WTC11 (cell line): ENCODE measurements around the gene PLEKHM3.
A peak's percentile ranks its signal among the peaks of the same experiment; 100 is the strongest.

ENCODE experiments used
- RORB ChIP-seq: fragments of 250-450 bp; sonication (Bioruptor Pico); IDR thresholded peaks from 2 replicates; pipeline ENCODE4 v1.9.0; 2021; ENCODE audit warnings: mild to moderate bottlenecking
- SMAD3 ChIP-seq: sonication (generic); formaldehyde crosslinking; IDR thresholded peaks from 2 replicates; pipeline ENCODE4 v1.8.0; 2022; ENCODE audit warnings: missing genetic modification reagents, mild to moderate bottlenecking, borderline replicate concordance
- TCF7 ChIP-seq: sonication (generic); formaldehyde crosslinking; IDR thresholded peaks from 2 replicates; pipeline ENCODE4 v1.8.0; 2022; ENCODE audit warnings: mild to moderate bottlenecking, low read depth, missing genetic modification reagents, moderate library complexity
- ZNF121 ChIP-seq: sonication (generic); formaldehyde crosslinking; IDR thresholded peaks from 2 replicates; pipeline ENCODE4 v1.8.0; 2023; ENCODE audit warnings: missing genetic modification reagents
- TF ChIP-seq, protein P1 (sequence below): sonication (generic); formaldehyde crosslinking; IDR thresholded peaks from 2 replicates; pipeline ENCODE4 v1.8.1; 2023; ENCODE audit warnings: mild to moderate bottlenecking, missing genetic modification reagents, moderate library complexity
- TF ChIP-seq, protein P2 (sequence below): sonication (generic); formaldehyde crosslinking; IDR thresholded peaks from 2 replicates; pipeline ENCODE4 v1.8.0; 2022; ENCODE audit warnings: mild to moderate bottlenecking, missing genetic modification reagents
- TF ChIP-seq, protein P3 (sequence below): sonication (generic); formaldehyde crosslinking; IDR thresholded peaks from 2 replicates; pipeline ENCODE4 v1.8.1; 2022; ENCODE audit warnings: low read depth, mild to moderate bottlenecking, moderate library complexity, missing genetic modification reagents, borderline replicate concordance
- TF ChIP-seq, protein P4 (sequence below): fragments of 200-600 bp; IDR thresholded peaks from 2 replicates; pipeline ENCODE4 v1.8.0; 2022; ENCODE audit warnings: antibody characterized with exemption
- TF ChIP-seq, protein P5 (sequence below): sonication (generic); formaldehyde crosslinking; IDR thresholded peaks from 2 replicates; pipeline ENCODE4 v1.8.1; 2022; ENCODE audit warnings: missing genetic modification reagents, borderline replicate concordance
- TF ChIP-seq, protein P6 (sequence below): sonication (generic); formaldehyde crosslinking; IDR thresholded peaks from 2 replicates; pipeline ENCODE4 v1.8.1; 2022; ENCODE audit warnings: low read depth, missing genetic modification reagents, borderline replicate concordance

DNA sequence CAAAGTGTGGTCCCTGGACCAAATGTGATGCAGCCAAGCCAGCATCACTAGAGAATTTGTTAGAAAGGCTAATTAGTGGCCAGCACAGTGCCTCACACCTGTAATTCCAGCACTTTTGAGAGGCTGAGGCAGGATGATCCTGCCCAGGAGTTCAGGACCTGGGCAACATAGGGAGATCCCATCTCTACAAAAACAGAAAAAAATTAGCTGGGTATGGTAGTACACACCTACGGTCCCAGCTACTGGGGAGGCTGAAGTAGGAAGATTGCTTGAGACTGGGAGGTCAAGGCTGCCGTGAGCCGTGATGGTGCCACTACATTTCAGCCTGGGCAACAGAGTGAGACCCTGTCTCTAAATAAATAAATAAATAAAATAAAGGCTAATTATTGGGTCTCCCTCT lies 185.8 kb downstream of the PLEKHM3 start:
- TF ChIP-seq, protein P1, sequence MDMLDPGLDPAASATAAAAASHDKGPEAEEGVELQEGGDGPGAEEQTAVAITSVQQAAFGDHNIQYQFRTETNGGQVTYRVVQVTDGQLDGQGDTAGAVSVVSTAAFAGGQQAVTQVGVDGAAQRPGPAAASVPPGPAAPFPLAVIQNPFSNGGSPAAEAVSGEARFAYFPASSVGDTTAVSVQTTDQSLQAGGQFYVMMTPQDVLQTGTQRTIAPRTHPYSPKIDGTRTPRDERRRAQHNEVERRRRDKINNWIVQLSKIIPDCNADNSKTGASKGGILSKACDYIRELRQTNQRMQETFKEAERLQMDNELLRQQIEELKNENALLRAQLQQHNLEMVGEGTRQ (CRISPR knock-in tag), result no peak
- TF ChIP-seq, protein P2, sequence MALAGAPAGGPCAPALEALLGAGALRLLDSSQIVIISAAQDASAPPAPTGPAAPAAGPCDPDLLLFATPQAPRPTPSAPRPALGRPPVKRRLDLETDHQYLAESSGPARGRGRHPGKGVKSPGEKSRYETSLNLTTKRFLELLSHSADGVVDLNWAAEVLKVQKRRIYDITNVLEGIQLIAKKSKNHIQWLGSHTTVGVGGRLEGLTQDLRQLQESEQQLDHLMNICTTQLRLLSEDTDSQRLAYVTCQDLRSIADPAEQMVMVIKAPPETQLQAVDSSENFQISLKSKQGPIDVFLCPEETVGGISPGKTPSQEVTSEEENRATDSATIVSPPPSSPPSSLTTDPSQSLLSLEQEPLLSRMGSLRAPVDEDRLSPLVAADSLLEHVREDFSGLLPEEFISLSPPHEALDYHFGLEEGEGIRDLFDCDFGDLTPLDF (CRISPR knock-in tag), result no peak
- TF ChIP-seq ZNF121 (CRISPR knock-in tag) (peak; percentile 96), SMAD3 (CRISPR knock-in tag) (no peak), RORB (CRISPR knock-in tag) (no peak), TCF7 (CRISPR knock-in tag) (no peak)
- TF ChIP-seq, protein P3, sequence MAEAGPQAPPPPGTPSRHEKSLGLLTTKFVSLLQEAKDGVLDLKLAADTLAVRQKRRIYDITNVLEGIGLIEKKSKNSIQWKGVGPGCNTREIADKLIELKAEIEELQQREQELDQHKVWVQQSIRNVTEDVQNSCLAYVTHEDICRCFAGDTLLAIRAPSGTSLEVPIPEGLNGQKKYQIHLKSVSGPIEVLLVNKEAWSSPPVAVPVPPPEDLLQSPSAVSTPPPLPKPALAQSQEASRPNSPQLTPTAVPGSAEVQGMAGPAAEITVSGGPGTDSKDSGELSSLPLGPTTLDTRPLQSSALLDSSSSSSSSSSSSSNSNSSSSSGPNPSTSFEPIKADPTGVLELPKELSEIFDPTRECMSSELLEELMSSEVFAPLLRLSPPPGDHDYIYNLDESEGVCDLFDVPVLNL (CRISPR knock-in tag), result no peak
- TF ChIP-seq, protein P4, sequence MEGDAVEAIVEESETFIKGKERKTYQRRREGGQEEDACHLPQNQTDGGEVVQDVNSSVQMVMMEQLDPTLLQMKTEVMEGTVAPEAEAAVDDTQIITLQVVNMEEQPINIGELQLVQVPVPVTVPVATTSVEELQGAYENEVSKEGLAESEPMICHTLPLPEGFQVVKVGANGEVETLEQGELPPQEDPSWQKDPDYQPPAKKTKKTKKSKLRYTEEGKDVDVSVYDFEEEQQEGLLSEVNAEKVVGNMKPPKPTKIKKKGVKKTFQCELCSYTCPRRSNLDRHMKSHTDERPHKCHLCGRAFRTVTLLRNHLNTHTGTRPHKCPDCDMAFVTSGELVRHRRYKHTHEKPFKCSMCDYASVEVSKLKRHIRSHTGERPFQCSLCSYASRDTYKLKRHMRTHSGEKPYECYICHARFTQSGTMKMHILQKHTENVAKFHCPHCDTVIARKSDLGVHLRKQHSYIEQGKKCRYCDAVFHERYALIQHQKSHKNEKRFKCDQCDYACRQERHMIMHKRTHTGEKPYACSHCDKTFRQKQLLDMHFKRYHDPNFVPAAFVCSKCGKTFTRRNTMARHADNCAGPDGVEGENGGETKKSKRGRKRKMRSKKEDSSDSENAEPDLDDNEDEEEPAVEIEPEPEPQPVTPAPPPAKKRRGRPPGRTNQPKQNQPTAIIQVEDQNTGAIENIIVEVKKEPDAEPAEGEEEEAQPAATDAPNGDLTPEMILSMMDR, result no peak
- TF ChIP-seq, protein P5, sequence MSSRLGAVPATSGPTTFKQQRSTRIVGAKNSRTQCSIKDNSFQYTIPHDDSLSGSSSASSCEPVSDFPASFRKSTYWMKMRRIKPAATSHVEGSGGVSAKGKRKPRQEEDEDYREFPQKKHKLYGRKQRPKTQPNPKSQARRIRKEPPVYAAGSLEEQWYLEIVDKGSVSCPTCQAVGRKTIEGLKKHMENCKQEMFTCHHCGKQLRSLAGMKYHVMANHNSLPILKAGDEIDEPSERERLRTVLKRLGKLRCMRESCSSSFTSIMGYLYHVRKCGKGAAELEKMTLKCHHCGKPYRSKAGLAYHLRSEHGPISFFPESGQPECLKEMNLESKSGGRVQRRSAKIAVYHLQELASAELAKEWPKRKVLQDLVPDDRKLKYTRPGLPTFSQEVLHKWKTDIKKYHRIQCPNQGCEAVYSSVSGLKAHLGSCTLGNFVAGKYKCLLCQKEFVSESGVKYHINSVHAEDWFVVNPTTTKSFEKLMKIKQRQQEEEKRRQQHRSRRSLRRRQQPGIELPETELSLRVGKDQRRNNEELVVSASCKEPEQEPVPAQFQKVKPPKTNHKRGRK, result no peak
- TF ChIP-seq, protein P6, sequence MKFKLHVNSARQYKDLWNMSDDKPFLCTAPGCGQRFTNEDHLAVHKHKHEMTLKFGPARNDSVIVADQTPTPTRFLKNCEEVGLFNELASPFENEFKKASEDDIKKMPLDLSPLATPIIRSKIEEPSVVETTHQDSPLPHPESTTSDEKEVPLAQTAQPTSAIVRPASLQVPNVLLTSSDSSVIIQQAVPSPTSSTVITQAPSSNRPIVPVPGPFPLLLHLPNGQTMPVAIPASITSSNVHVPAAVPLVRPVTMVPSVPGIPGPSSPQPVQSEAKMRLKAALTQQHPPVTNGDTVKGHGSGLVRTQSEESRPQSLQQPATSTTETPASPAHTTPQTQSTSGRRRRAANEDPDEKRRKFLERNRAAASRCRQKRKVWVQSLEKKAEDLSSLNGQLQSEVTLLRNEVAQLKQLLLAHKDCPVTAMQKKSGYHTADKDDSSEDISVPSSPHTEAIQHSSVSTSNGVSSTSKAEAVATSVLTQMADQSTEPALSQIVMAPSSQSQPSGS, result no peak
